SW 1271 (cell line): Measurements from ENCODE around the gene CHRDL1.
"Not testable (repeated sequence)": the region's sequence is repeated elsewhere in the genome, so short reads cannot be mapped to it uniquely, and the experiment has no call there.

Source experiments
- DNase-seq, 2 experiments: peaks; one replicate each; lab custom pipeline; 2025; lab: John Stamatoyannopoulos, UW

CHRDL1 gene, protein sequence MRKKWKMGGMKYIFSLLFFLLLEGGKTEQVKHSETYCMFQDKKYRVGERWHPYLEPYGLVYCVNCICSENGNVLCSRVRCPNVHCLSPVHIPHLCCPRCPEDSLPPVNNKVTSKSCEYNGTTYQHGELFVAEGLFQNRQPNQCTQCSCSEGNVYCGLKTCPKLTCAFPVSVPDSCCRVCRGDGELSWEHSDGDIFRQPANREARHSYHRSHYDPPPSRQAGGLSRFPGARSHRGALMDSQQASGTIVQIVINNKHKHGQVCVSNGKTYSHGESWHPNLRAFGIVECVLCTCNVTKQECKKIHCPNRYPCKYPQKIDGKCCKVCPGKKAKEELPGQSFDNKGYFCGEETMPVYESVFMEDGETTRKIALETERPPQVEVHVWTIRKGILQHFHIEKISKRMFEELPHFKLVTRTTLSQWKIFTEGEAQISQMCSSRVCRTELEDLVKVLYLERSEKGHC

DNA sequence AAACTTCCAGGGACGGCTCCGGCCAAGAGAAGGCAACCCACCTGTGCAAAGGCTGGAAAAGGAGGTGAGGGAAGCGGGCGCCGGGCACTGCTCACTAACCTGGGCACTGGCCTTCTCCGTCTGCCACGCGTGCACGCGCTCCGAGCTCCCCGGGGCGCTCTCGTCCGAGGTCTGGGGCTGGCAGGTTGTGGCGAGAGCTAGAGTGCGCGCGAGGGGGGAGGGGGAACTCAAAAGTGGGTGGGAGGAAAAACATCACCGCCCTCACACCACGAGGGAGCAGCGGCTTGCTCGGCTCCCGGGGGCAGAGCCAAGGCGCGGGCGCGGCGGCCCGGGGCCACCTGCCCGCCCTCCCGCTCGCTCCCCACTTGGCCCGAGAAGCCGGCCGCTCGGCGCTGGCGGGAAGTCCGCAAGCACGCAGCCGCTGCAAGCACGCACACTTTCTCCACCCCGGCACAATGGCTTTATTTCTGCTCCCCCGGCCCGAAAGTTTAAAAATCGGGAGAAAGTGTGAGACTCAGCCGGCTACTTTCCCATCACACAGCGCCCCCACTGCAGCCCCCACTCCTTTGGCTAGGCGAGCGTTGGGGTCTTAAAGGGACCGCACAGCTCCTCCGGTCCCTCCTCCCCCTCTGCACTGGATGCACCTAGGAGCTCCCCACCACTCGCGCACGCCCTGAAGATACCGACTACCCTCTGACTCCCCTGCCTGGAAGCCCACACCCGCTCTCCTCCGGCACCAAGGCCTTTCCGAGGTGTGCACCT is at the start of gene CHRDL1:
CHRDL1 (minus strand) TSS at position 173 of the 762 bp plus-strand sequence. CDS start 3,636 bp downstream, outside the sequence.
- no peak for DNase-seq

- no peak for DNase-seq
These were observed 41.4 kb upstream of the CHRDL1 start for GRCh38 chrX:110836982-110837381.

- DNase-seq: no peak
These were observed 40.8 kb upstream of the CHRDL1 start for GRCh38 chrX:110836451-110836850.

DNA sequence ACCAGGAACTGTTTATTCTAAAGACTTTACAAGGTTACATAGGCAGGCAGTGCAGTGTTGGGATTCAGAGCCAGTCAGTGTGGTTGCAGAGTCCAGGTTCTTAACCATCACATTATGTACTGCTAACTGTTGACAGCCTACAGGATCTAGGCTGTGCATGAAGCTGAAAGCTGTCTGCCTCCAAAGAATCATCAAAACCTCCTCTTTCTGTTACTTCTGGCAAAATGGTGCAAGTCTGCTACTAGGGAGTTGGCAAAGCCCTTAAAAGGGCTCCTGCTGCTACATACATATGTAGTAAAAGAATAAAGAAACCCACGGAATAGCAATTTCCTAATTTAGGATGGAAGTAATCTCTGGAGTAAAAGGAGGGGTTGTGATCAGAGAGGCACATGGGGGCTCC is 40.4 kb upstream of the CHRDL1 start:
- DNase-seq: no peak

- DNase-seq: no peak
These were observed 30.4 kb upstream of the CHRDL1 start for GRCh38 chrX:110825972-110826371.

GRCh38 chrX:110816543-110816942 is 20.9 kb upstream of the CHRDL1 start:
- DNase-seq: not testable (repeated sequence)

- no peak for DNase-seq
These were observed 10.5 kb upstream of the CHRDL1 start for GRCh38 chrX:110806145-110806544.

DNA sequence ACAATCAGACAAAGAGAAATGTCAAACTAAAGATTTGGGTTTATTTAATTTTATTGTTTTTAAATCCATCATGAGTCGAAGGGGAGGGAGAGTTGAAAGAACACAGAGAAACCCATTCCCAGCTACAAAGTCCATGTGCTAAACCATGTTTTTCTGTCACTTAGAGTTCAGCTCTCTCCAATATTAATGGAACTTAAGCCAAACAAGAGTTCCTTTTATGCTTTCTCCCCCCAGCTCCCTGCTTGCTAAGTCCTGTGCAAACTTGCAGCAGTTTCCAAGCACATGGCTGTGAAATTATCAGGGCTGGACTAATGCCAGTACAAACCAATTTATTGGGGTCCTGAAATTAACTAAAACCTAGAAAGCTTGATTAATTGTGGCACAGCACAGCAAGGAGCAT is 9.7 kb upstream of the CHRDL1 start:
- no peak for DNase-seq

DNA sequence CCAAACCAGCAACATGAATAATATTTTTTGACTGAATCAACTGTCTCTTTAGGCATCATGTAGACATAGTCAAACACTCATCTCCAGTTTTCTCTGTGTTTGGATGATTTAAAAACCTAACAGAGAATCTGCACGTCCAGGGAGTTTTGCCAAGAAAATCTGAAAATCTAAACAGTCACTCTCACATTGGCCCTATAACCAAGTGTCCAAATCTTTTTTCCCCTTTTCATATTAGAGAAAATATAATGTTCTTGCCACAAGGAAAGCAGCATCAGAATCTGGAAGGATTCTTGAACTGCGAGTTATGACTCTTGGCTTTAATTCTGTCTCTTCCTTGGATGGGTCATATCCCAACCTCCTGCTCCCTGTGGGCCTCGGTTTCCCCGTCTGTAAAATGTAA is 8.8 kb upstream of the CHRDL1 start:
- DNase-seq: no peak

- no peak for DNase-seq
These were observed 7.9 kb upstream of the CHRDL1 start for GRCh38 chrX:110803506-110803905.

GRCh38 chrX:110796407-110796697 is 735 bp upstream of the CHRDL1 start:
- DNase-seq: no peak

DNA sequence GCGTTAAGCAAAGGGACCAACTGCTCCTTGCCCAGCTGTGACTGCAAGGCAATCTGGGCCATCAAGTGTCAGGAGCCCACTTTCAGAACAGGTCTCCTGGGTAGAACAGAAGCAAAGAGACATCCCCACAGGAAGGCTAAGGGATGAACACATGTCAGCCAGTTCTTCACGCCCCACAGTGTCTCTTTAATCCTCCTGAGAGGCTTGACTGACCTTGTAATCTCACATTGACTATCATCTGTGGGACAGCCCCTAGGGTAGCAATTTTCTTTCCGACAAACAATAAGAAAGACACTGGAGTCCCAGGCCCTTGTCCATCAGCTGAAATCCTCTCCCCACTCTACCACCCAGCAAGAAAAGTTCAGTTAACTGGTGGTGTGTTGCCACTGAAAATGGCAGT is 1.0 kb downstream of the CHRDL1 start:
- no peak for DNase-seq

GRCh38 chrX:110791071-110791470 is 4.5 kb downstream of the CHRDL1 start:
- DNase-seq: no peak

DNA sequence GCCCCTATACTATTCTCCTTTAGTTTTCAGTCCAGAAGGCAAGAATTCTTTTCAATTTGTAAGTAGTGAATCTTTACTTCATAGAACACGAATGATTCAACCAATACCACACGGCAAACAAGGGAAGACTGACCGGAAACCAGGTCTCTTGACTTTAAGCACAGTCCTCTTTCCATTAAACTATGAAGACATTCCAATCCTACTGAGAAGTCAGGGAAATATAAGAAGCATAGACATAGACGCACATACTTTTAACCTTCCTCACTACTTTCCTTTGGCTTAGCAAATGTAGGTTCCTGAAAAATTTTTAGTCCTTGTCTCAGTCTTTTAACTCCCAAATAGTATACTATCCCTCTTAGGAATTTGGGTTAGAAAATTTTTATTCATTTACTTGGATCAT is 9.1 kb downstream of the CHRDL1 start:
- no peak for DNase-seq

- no peak for DNase-seq
These were observed 35.8 kb downstream of the CHRDL1 start for GRCh38 chrX:110759785-110760184.

DNA sequence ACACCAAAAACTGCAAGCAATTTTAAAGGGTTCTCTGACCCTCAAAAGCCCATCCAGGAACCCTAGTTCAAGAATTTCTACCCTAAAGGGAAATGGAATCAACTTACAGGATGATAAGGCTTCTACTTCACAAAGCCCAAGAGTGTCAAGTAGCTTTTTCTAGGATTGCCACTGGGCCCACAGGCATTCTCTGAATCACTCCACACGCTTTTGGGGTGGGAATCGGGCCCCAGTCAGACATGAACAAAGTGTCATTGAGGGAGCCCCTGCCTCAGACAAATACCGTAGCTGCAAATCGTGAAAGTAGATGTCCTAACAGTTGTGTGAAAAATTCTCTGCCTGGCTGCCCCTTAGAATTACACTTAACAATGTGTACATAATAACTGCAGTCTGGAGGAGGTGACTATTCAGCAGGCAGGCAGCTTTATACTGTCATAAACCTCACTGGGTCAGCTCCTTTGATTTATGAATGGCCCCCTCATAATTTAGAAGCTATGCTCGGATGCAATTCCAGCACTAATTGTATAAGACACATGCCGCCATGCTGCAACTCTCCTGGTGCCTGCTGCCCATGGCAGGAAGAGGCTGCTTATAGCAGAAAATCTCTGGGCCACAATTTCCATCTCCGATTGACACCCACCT is 36.7 kb downstream of the CHRDL1 start:
- no peak for DNase-seq

GRCh38 chrX:110755611-110756010 is 40.0 kb downstream of the CHRDL1 start:
- DNase-seq: no peak

- DNase-seq: no peak
These were observed 40.6 kb downstream of the CHRDL1 start for GRCh38 chrX:110755061-110755460.

DNA sequence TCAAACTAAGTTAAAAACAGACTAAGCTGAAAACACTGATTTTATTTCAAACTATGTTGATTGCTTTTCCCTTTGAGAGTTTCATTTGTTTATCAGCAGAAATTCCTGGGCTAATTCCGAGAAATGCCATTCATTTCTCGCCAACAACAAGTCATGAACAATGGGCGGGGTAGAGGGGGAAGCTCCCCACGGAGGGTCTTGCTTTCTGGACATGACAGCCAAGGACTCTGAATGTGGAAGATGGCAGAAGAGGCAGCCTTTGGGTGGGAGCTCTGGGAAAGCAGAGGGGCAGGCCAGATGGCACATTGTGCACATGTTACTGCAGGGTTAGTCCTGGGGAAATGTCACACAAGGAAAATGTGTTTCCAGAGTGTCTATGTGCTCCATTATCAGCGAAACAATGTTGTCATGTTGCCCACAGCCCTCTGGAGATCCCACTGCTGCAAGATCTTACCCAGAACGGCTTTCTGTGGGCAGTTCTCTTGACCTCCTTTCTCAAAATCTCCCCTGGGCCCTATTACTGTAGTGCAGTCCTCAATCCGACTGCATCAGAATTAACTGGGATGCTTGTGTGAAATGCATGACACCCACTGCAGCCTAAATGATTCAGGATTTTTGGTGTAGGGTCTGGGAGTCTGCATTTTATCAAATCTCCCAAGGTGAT is 45.0 kb downstream of the CHRDL1 start:
- no peak for DNase-seq

GRCh38 chrX:110748256-110748806 is 47.3 kb downstream of the CHRDL1 start:
- no peak for DNase-seq

DNA sequence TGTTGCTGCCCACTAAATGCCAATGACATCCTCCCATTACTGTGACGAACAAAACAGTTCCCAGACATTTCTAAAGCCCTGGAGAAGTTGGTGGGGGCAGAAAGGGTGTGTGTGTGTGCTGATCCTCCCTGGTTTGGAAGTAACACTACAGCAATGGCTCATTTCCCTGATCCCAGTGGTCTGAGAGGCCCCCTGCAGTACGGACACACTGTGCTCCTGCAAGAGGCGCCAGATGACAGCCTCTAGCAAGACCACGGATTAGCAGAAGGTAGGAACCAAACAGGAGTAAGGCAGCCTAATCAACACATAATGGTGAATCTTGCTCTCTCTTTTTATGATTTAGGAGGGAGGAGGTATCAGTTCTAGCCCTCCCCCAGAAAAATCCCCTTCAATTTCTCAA is 49.6 kb downstream of the CHRDL1 start:
- DNase-seq: no peak

DNA sequence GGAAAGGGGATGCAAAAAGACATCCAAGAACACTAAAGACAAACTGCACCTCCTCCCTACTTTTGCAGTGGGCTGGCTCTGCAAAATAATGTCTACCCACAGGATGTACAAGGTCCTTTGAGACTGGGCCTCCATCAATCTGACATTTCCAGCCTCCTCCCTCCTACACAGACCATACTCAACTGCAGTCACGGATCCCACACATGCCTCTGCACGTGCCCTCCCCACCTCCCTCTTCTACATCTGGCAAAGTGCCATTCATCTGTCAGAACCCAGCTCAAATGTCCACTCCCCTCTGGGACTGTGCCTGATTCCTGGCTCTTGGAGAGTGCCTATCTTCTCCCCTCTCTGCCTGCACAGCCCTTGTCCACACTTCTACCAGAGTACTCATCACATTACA is 50.3 kb downstream of the CHRDL1 start:
- no peak for DNase-seq
